H9 (cell line): ENCODE results near the gene PARD3. TPM values are rescaled to one million over a fixed set of nuclear protein-coding genes. Genes with fewer than 3 reads are reported as not detected.

Source experiments
- DNase-seq: peaks from one replicate; pipeline ENCODE4 v3.0.0-alpha.2; 2017
- H2AFZ ChIP-seq: one replicate; pipeline ENCODE4 v1.6.1; 2013; ENCODE audit warnings: mild to moderate bottlenecking, low read length, control low read depth, moderate library complexity
- H2AK5ac ChIP-seq: 2 replicates; pipeline ENCODE4 v1.6.1; 2013; ENCODE audit warnings: low read length, control low read depth, mixed read lengths; ENCODE audit not compliant: insufficient read length
- H2BK120ac ChIP-seq: one replicate; pipeline ENCODE4 v1.6.1; 2013; ENCODE audit warnings: low read depth, mild to moderate bottlenecking, low read length, control low read depth, inconsistent platforms; ENCODE audit not compliant: poor library complexity, severe bottlenecking
- H2BK12ac ChIP-seq: 2 replicates; pipeline ENCODE4 v1.6.1; 2013; ENCODE audit warnings: low read length, control low read depth, mixed read lengths, low read depth; ENCODE audit not compliant: insufficient read length
- H2BK15ac ChIP-seq: 2 replicates; pipeline ENCODE4 v1.6.1; 2013; ENCODE audit warnings: low read depth, low read length, control low read depth
- H2BK20ac ChIP-seq: one replicate; pipeline ENCODE4 v1.6.1; 2013; ENCODE audit warnings: low read depth, mild to moderate bottlenecking, low read length, control low read depth, inconsistent platforms; ENCODE audit not compliant: poor library complexity, severe bottlenecking
- H2BK5ac ChIP-seq: 2 replicates; pipeline ENCODE4 v1.6.1; 2013; ENCODE audit warnings: low read length, control low read depth, mixed read lengths; ENCODE audit not compliant: insufficient read length
- H3K14ac ChIP-seq: 2 replicates; pipeline ENCODE4 v1.6.1; 2013; ENCODE audit warnings: low read length, control low read depth; ENCODE audit not compliant: insufficient read depth
- H3K18ac ChIP-seq: 2 replicates; pipeline ENCODE4 v1.6.1; 2013; ENCODE audit warnings: low read depth, mild to moderate bottlenecking, mixed read lengths, low read length, control low read depth; ENCODE audit not compliant: insufficient read length
- H3K23ac ChIP-seq: 2 replicates; pipeline ENCODE4 v1.6.1; 2013; ENCODE audit warnings: low read length, control low read depth, mixed read lengths, low read depth; ENCODE audit not compliant: insufficient read length
- H3K23me2 ChIP-seq: 2 replicates; pipeline ENCODE4 v1.6.1; 2013; ENCODE audit warnings: low read depth, mild to moderate bottlenecking, mixed read lengths, low read length, control low read depth; ENCODE audit not compliant: insufficient read length, poor library complexity, severe bottlenecking
- H3K27ac ChIP-seq: 2 replicates; pipeline ENCODE4 v1.5.1; 2013; ENCODE audit warnings: low read length, control low read depth, mixed read lengths, low read depth; ENCODE audit not compliant: insufficient read length
- H3K27me3 ChIP-seq: 2 replicates; pipeline ENCODE4 v1.6.1; 2013; ENCODE audit warnings: low read length, control low read depth, inconsistent platforms; ENCODE audit not compliant: insufficient read depth
- H3K4ac ChIP-seq: 2 replicates; pipeline ENCODE4 v1.6.1; 2013; ENCODE audit warnings: low read depth, mild to moderate bottlenecking, control low read depth, inconsistent platforms, low read length, moderate library complexity
- H3K4me1 ChIP-seq: 2 replicates; pipeline ENCODE4 v1.6.1; 2013; ENCODE audit warnings: low read length, control low read depth, inconsistent platforms; ENCODE audit not compliant: insufficient read depth
- H3K4me2 ChIP-seq: 2 replicates; pipeline ENCODE4 v1.6.1; 2013; ENCODE audit warnings: low read length, control low read depth, mixed read lengths; ENCODE audit not compliant: insufficient read length, insufficient read depth
- H3K56ac ChIP-seq: 2 replicates; pipeline ENCODE4 v1.6.1; 2013; ENCODE audit warnings: low read depth, mild to moderate bottlenecking, mixed read lengths, low read length, control low read depth; ENCODE audit not compliant: insufficient read length
- H3K79me1 ChIP-seq: 2 replicates; pipeline ENCODE4 v1.6.1; 2013; ENCODE audit warnings: low read depth, mild to moderate bottlenecking, moderate library complexity, low read length, control low read depth, inconsistent platforms; ENCODE audit not compliant: insufficient read depth, poor library complexity, severe bottlenecking
- H3K79me2 ChIP-seq: 2 replicates; pipeline ENCODE4 v1.6.1; 2013; ENCODE audit warnings: low read length, control low read depth, inconsistent platforms; ENCODE audit not compliant: insufficient read depth
- H3K9ac ChIP-seq: 2 replicates; pipeline ENCODE4 v1.6.1; 2013; ENCODE audit warnings: low read length, control low read depth, mixed read lengths; ENCODE audit not compliant: insufficient read length; ENCODE audit errors: extremely low read depth
- H3K9me3 ChIP-seq: one replicate; pipeline ENCODE4 v1.6.1; 2013; ENCODE audit warnings: low read depth, low read length, inconsistent platforms; ENCODE audit not compliant: control insufficient read depth
- H3T11ph ChIP-seq: one replicate; pipeline ENCODE4 v1.6.1; 2013; ENCODE audit warnings: mild to moderate bottlenecking, low read length, control low read depth, inconsistent platforms
- H4K20me1 ChIP-seq: one replicate; pipeline ENCODE4 v1.6.1; 2013; ENCODE audit not compliant: control insufficient read depth, insufficient read length, insufficient read depth
- H4K5ac ChIP-seq: 2 replicates; pipeline ENCODE4 v1.6.1; 2013; ENCODE audit warnings: low read depth, mild to moderate bottlenecking, mixed read lengths, low read length, control low read depth; ENCODE audit not compliant: insufficient read length
- H4K8ac ChIP-seq: replicated peaks from 2 replicates; pipeline ENCODE4 v1.6.1; 2013; ENCODE audit warnings: low read length, control low read depth, mixed read lengths, low read depth; ENCODE audit not compliant: insufficient read length
- H4K91ac ChIP-seq: 2 replicates; pipeline ENCODE4 v1.6.1; 2013; ENCODE audit warnings: low read depth, mild to moderate bottlenecking, moderate library complexity, mixed read lengths, low read length, control low read depth; ENCODE audit not compliant: insufficient read length
- H3K27ac Mint-ChIP-seq, 3 experiments: 2 replicates in 2 of 3; 3 replicates in 1 of 3; pipeline ENCODE4 v1.8.0; 2020 to 2021; ENCODE audit warnings: mixed read lengths in 3 of 3, mild to moderate bottlenecking in 1 of 3, moderate library complexity in 1 of 3
- H3K27me3 Mint-ChIP-seq: 2 replicates; pipeline ENCODE4 v1.8.0; 2021; ENCODE audit warnings: low read depth, mild to moderate bottlenecking, moderate library complexity, mixed read lengths
- H3K36me3 Mint-ChIP-seq, 3 experiments: 2 replicates in 2 of 3; 3 replicates in 1 of 3; pipeline ENCODE4 v1.8.0; 2020 to 2021; ENCODE audit warnings: low read depth in 3 of 3, mixed read lengths in 3 of 3; ENCODE audit not compliant: insufficient read depth in 1 of 3
- H3K4me1 Mint-ChIP-seq, 2 experiments: 2 replicates each; pipeline ENCODE4 v1.8.0; 2020; ENCODE audit warnings: mixed read lengths in 2 of 2
- H3K4me3 Mint-ChIP-seq, 2 experiments: 2 replicates in 1 of 2; 3 replicates in 1 of 2; pipeline ENCODE4 v1.8.0; 2020 to 2021; ENCODE audit warnings: mild to moderate bottlenecking in 2 of 2, mixed read lengths in 2 of 2, moderate library complexity in 1 of 2
- H3K9me3 Mint-ChIP-seq, 2 experiments: 2 replicates in 1 of 2; 3 replicates in 1 of 2; pipeline ENCODE4 v1.8.0; 2020; ENCODE audit warnings: mild to moderate bottlenecking in 2 of 2, mixed read lengths in 2 of 2, moderate library complexity in 1 of 2
- WGBS: extraction: QIAGEN DNeasy Blood & Tissue Kit; methylation state at CpG from one replicate; pipeline ENCODE4 v1.1.7; 2013; ENCODE audit warnings: missing lambda C conversion rate, low lambda C conversion rate, mixed read lengths; ENCODE audit not compliant: insufficient read length; ENCODE audit errors: extremely low coverage; 5-methylcytosine and 5-hydroxymethylcytosine counted together
- total RNA-seq: library from RNA; stranded (reverse); gene quantifications from 2 replicates; pipeline ENCODE4 v1.2.1, GENCODE V29; 2021
- TF ChIP-seq, protein P1 (sequence below): fragments of 200-600 bp; sonication (generic); conservative IDR thresholded peaks from 3 replicates; pipeline ENCODE4 v1.8.0; 2021; ENCODE audit warnings: antibody characterized with exemption, mild to moderate bottlenecking

Gene PARD3
- total RNA-seq, 1 experiment from 2014 or later: 44.7 TPM

DNA sequence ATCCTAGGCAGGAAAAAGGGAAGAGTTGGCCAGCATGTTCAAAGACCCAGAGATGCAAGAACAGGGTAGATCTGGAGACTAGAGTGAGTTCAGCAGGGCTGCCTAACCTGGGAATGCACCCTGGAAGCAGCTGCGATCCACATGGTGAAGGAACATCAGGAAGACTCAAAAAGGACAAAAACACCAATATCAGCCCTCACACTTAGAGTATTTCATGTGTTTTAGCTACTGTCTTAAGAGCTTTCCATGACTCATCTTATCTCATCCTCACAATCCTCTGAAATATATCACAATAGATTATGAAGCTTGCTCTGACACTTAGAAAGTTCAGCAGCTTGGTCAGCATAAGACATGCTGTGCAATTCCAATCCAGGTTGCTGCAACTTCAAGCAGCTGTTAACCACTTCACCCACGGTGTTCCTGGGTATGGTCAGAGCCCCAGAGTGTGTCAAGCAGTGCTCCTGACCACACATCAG is 380.9 kb downstream of the PARD3 start:
- Mint-ChIP-seq H3K27me3 (no peaks in the 10 kb centered on the region), H3K9me3 (no peaks in the 10 kb centered on the region), H3K4me1 (peaks cover 25 to 30% of the 10 kb centered on the region in 2 experiments), H3K27ac (peak overlapping the region in 1 of 3 experiments; percentile 49; a peak in 2 of 7 replicates), H3K4me3 (no peak overlapping the region), H3K36me3 (no peaks in the 10 kb centered on the region)
- no peak overlapping the region for H3T11ph ChIP-seq
- no peak overlapping the region for H4K8ac ChIP-seq
- H3K23me2 ChIP-seq: no peaks in the 10 kb centered on the region
- H2AFZ ChIP-seq: no peak overlapping the region
- H4K20me1 ChIP-seq: no peaks in the 10 kb centered on the region
- no peak overlapping the region for H2BK15ac ChIP-seq
- no peak overlapping the region for H2BK12ac ChIP-seq
- no peak overlapping the region for H4K91ac ChIP-seq
- H3K18ac ChIP-seq: no peak overlapping the region
- H4K5ac ChIP-seq: no peak overlapping the region
- H3K4ac ChIP-seq: no peak overlapping the region
- no CpG with 5 or more reads among the region's 2 CpGs for WGBS
- TF ChIP-seq, protein P1, sequence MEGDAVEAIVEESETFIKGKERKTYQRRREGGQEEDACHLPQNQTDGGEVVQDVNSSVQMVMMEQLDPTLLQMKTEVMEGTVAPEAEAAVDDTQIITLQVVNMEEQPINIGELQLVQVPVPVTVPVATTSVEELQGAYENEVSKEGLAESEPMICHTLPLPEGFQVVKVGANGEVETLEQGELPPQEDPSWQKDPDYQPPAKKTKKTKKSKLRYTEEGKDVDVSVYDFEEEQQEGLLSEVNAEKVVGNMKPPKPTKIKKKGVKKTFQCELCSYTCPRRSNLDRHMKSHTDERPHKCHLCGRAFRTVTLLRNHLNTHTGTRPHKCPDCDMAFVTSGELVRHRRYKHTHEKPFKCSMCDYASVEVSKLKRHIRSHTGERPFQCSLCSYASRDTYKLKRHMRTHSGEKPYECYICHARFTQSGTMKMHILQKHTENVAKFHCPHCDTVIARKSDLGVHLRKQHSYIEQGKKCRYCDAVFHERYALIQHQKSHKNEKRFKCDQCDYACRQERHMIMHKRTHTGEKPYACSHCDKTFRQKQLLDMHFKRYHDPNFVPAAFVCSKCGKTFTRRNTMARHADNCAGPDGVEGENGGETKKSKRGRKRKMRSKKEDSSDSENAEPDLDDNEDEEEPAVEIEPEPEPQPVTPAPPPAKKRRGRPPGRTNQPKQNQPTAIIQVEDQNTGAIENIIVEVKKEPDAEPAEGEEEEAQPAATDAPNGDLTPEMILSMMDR: no peak
- H3K23ac ChIP-seq: no peak overlapping the region
- H2BK120ac ChIP-seq: no peak overlapping the region
- H3K4me1 ChIP-seq: peaks cover 2% of the 10 kb centered on the region
- H3K9me3 ChIP-seq: no peaks in the 10 kb centered on the region
- 0 out of 2 replicates have a peak, but pooled peaks cover 2% of the 10 kb centered on the region for H3K79me2 ChIP-seq
- H2BK5ac ChIP-seq: no peak overlapping the region
- no peaks in the 10 kb centered on the region for H3K27me3 ChIP-seq
- no peak overlapping the region for H3K27ac ChIP-seq
- H3K14ac ChIP-seq: no peak overlapping the region
- H3K9ac ChIP-seq: no peak overlapping the region
- no peak overlapping the region for H2BK20ac ChIP-seq
- H3K79me1 ChIP-seq: no peaks in the 10 kb centered on the region
- H2AK5ac ChIP-seq: no peak overlapping the region
- H3K56ac ChIP-seq: no peak overlapping the region
- DNase-seq: no peak
- H3K4me2 ChIP-seq: no peak overlapping the region
